HG03342 (cell line): ENCODE results near the gene BNIP1.

Source experiments
- ATAC-seq: cut with Tn5 transposase; IDR thresholded peaks from one replicate; pipeline ENCODE4 v1.9.1; 2021; ENCODE audit warnings: mild to moderate bottlenecking, moderate library complexity; ENCODE audit not compliant: unreplicated experiment

BNIP1 gene

DNA sequence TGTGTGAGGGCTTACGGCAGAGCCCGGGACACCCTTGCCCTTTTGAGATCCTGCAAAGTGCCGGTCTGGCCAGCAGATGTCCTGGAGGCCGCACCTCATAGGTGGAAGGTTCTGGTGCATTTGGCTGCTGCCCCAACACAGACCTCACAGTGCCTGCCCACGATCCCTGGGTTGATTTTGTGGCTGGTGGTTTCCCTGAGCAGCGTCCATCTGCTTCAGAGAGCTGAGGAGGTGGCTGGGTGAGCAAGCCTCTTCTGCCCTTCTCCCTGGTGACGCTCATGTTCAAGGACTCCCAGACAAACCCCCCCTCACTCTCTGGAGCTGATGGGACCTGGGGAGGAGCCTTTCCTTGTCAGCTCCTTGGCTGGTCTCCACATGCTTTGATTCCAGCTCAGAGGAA lies 18.9 kb downstream of the BNIP1 start:
- no peak for ATAC-seq

DNA sequence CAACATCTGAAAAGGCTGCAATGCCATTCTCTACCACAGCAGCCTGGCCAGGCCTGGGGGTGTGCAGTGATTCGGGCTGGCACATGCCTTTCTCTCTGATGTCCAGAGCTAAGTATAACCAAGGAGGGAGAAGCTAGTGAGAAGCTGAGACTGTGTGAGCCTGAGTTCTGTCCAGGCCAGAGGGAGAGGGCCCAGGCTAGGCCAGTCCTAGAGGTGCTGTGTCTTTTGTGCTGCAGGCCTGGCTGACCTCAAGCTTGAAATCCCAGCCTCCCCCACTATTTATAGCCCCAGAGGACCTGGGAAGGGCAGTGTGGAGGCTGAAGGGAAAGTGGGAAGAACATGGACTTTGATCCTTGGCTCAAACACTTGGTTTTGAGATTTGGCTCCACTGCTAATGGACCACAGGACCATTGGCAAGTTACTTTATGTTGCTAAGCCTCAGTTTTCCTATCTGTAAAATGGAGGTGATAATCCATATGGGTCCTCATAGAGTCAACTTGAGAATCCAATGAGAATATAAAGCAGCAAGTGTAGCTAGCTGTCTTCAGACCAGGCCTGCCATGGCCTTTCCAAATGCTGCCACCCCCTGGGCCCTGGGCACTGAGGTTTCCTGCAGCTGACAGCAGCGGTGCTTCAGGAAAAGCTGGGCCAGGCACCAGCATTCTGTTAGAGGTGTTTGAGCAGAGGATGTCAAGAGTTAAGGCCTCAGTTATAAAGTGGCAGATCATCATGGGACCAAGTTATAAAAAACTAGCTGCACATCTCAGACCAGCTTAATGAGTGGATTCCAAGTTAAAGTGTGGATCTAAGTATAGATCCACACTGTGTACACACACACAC lies 21.1 kb downstream of the BNIP1 start:
- no peak for ATAC-seq

DNA sequence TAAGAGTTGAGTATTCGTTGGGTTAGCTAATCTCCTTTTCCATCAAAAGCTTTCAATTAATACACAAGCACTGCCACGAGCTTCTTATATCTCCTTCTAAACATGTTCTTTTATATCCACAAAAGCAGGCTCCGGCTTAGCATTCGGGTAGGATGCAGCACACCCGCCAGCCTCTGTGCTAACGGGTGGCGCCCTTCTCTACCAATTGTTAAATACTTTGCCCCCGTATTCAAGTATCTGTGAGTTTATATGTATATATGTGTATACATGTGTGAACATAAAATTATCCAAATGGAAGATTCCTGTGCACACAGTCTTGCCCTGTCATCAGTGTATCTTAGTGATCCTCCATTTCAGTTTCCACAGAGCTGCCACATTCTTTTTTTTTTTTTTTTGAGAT lies 27.8 kb downstream of the BNIP1 start:
- no peak for ATAC-seq

DNA sequence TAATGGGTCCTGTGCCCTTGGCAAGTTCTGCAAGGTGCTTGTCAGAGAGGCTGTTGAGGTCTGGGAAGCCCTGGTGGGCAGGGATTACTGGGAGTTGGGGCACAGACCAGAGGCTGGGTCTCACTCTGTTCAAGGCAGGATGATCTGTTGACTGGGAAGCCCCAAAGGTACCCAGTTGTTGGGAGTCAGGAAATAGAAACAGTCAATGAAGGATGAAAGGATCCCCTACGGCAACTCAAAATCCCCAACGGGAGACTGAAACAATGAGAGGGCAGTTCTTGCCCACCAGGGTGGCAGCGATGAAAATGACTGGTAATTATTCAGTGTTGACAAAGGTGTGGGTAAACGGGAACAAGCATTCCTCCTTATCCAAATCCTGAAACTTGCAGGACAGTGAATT lies 31.2 kb downstream of the BNIP1 start:
- no peak for ATAC-seq

DNA sequence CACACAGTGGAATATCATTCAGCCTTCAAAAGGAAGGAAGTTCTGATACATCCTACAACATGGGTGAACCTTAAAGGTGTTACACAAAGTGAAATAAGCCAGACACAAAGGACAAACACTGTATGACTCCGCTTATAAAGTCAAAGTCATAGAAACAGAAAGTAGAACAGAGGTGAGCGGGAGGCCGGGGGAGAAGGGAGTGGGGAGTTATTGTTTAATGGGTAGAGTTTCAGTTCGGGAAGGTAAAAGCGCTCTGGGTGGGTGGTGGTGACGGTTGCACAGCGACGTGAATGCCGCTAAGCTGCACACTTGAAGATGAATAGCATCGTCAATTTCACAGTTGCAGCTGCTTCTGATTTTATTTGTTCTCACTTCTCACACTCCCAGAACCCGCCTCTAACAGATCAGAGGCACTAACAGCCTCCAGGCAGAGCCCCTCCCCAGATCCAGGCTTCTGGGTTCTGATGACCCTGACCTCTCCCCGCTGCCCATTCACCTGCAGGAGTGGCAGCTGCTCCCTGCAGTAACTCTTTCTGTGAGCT lies 34.1 kb downstream of the BNIP1 start:
- no peak for ATAC-seq

DNA sequence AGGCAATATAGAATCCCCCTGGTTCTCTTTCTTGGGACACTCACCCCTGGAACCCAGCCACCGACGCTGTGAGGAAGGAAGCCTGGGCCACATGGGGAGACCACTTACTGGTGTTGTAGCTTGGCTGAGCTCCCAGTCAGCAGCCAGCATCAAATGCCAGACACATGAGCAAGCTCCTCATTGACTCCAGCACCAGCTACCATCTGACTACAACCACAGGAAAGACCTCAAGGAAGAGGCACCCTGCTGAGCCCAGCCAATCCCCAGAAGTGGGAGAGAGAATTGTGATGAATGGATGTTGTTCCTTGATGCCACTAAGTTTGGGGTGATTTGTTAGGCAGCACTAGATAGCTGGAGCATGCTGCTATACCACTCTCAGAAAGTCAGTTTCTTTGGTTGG lies 36.0 kb downstream of the BNIP1 start:
- ATAC-seq = no peak

DNA sequence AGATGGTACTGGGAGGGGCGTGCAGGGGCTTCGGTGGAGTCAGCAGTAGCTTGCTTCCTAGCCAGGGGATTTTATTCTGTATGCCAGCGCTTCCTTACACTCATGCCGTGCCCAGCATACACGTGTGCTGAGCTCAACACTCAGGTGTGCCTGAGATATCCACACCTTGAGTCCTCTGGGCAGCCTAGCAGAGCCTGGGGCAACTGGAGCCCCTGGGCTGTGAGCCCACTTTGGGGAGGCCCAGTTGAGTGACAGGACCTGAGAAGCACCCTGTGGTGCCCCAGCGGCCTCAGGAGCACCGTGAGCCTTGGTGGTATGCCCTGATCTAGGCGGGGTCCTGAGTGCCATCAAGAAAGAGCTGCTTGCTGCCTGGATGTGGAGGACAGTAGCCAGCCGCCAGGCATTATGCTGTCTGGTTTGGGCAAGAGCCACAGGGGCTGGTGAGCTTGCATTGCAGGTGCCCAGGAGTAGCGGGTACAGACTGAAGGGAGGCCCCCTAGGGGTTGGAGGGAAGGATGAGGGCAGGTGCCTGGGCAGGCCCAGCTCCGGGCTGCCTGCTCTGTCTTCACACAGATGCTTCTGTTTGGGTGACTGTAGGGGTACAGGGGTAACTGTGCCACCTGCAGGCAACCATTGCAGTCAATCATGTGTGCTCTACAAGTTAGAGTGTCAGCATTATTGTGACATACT lies 42.9 kb downstream of the BNIP1 start:
- no peak for ATAC-seq

DNA sequence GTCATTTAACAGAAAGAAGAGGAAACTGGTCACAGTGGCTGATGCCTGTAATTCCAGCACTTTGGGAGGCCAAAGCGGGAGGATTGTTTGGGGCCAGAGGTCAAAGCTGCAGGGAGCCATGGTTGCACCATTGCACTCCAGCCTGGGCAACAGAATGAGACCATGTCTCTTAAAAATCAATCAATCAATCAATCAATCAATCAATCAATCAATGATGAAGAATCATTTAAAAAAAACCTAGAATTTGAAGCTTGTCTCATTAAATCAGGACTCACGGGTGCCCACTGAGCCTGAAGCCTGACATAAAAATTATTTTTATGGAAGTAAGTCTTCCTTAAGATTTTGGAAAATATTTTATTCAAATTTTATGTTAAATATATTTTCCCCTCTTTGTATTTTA lies 43.9 kb downstream of the BNIP1 start:
- ATAC-seq = no peak

DNA sequence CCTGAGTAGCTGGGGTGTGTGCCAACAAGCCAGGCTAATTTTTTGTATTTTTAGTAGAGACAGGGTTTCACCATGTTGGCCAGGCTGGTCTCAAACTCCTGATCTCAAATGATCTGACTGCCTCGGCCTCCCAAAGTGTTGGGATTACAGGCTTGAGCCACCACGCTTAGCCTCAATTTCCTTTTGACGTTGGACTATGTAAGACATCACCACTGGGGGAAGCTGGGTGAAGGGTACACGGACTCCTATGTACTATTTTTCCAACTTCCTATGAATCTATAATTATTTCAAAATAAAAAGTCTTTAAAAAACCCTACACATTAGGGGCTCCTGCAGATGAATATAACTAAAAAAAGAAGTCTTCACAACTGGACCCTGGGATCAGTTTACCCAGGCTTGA lies 46.7 kb downstream of the BNIP1 start:
- ATAC-seq = no peak

DNA sequence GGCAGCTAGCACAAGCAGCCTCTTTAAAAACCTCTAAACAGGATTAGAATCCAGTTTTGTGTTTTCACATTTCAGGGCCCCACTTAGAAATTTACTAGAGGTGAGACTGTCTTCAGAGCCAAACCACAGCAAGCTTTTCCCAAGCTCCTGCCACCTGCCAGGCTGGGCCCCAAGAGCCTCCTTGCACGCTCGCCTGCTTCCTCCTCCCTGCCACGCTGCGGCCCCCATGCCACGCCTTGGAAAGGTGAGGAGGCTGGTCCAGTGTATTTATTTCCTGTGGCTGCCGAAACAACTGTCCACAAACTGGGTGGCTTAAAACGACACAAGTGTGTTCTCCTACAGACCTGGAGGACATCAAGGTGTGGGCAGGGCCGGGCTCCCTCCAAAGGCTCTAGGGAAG lies 47.2 kb downstream of the BNIP1 start:
- no peak for ATAC-seq

DNA sequence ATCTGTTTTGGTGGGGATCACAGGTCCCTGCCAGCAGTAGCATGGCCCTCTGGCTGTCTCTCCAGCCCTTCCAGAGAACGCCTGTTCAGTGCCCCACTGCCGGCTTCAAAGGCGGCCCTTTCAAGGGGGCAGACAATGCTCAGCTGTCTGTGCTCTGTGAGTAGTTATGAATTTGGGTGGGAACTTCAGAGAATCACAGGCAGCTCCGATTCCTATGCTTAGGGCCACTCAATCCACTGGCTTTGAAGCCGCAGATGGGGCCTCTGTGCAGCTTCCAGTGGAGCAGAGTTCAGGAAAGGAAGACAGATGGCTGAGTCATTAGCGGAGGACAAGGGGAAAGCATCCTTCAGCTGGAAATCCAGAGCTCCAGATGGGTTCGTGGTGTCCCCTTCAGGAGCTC lies 48.2 kb downstream of the BNIP1 start:
- ATAC-seq = no peak

DNA sequence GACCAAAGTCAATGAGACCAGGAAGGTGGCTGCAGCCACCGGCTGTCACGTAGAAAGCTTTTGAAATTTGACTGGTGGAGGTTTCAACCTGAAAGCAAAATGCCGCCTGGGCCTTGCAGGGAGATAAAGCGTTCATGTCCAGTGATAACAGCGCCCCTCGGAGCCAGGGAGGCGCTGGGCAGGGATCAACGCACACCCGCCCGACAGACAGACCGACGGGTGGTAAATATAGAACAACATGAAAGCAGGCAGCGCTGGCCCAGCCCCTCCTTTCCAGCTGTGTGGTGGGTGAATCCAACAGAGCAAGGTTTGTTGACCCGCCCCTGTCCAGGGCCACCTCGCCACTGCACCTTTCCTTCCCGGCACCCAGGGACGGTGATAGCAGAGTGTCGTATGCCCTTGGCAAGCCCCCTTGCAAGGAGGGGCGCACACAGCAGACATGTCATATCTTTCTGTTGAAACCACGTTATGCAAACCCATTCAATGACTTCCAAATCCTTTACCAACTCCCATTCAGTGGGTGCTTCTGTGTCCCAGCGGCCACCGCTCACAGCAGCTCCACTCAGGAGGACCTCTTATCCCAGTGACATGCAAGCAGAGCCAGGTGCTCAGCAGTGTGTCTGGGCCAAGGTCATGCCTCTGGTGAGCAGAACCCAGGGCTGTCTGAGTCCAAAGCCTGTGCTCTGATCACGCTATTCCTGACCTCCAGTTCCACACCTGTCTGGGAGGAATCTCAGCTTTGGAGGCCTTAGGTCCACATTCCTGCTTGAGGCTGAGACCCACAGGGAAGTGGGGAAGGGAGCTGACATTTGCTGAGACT lies 52.0 kb downstream of the BNIP1 start:
- no peak for ATAC-seq

DNA sequence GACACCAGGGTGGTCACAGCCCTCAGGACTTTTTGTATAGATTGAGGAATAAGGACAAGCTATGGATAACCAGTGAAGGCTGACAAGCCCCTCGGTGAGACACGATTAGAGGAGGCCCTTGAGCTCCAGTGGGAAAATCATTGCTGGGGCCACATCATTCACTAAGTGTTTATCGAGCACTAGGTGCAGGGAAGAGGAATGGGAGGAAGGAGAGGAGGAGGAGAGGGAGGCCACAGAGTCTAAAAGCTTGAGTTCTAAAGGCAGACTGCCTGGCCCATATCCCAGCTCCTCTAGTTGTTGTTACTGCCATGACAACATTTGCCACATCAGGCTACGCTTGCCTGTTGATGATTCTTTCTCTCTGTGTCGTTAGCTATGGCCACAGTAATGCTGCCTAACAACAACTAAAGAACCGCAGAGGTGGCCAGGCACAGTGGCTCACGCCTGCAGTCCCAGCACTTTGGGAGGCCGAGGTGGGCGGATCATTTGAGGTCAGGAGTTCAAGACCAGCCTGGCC lies 53.1 kb downstream of the BNIP1 start:
- ATAC-seq = no peak

DNA sequence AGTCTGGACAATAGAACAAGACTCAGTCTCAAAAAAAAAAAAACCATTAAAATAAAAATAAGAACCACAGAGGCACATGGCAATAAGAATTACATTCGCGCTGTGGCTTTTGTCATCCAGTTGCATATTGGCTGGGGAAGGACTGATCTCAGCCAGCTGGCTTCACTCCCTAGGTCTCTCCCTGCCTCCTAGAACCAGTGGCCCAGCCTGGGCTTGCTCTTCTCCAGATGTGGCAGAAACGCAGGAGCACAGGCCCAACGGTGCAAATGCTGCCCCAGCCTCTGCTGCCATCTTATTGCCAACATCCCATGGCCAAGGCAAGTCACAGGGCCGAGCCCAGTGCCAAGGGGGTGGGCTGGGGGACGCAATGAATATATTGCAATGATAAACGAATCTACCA lies 53.7 kb downstream of the BNIP1 start:
- ATAC-seq = no peak

DNA sequence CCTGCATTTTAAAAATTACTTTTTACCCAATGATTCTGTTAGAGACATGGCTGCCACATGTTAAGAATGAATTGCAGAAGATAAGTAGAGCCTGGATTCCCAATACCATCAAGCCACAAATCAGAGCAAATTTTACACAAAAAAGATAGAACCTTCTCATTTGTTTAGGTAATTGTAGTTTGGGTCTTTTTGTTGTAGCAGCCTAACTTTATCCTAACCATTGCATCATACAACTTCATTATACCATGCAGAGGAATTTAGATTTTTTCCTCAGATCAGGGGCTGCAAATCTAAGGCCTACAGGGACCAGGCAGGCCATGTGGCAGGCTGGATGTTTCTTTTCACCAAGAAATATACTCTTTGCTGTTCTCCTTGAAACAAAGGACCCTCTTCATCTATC lies 56.0 kb downstream of the BNIP1 start:
- no peak for ATAC-seq

DNA sequence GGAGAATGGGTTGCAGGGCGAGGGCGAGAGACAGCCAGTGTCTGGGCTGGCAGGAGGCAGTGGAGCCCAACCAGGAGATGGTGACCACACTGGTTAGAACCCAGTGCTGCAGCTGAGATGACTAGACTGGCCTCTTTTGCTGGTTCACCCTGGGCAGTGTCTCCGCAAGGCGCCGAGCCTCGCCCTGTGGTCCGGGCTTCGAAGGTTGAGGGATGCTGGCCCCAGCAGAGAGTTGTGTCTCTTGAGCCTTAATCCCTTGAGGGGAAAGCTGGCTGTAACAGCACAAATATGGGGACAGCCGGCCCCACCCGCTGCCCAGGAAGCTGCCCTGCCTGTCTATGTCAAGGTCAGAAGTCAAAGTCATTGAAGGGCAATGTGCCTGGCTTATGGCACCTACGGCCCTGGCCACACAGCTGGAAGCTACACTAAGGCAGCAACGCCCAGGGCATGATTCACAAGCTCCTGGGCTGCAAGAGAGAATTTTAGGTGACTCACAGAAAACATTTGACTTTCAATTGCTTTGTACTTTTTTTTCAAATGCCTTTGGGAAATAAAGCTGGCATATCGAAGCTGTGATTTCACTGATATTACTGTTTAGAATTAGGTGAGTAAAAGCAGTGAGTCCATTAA lies 57.4 kb downstream of the BNIP1 start:
- no peak for ATAC-seq

DNA sequence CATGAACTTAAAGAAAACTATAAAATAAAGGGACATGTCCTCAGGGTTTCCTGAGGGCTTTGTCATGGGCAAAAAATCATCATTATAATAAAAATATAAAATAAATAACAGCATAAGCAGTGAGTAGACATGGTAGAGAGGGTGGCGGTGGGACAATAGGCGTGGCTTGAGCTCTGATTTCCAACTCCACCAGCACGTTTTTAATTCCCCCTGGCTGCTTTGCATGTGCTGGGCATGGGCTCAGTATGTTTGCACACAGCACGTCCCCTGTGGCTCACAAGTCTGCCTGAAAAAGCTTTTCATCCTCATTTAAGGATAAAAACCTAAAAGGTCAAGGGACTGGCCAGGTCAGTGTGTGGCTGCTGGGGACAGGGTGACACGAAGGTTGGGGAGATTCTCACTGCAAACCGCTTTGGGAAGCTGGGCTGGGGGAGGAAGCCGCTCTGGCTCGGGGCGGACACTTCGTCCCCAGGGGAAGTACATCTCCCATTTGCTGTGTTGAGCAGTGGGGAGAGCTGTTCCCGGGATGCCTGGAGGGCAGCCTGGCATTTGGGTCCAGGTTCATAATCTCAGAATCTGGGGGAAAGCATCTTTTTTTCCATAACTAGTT lies 58.0 kb downstream of the BNIP1 start:
- ATAC-seq = no peak

DNA sequence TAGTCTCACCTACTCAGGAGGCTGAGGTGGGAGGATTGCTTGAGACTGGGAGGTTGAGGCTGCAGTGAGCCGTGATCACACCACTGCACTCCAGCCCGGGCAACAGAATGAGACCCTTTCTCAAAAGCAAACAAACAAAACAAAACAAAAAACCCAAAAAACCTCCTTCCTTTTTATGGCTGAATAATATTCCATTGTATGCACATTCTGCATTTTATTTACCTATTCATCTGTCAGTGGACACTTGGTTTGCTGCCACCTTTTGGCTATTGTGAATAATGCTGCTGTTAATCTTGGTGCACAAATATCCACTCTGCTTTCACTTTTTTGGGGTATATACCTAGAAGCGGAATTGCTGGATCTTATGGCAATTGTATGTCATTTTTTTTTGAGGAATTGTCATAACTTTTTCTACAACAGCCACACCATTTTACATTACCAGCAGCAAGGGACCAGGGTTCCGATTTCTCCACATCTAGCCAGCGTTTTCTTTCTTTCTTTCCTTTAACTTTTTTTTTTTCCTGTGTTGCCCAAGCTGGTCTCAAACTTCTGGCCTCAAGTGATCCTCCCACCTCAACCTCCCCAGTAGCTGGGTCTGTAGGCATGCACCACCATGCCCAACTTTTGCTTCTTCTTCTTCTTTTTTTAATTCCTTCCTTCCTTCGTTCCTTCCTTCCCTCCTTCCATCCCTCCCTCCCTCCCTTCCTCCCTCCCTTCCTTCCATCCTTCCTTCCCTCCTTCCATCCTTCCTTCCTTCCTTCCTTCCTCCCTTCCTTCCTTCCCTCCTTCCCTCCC lies 60.1 kb downstream of the BNIP1 start:
- ATAC-seq = no peak

DNA sequence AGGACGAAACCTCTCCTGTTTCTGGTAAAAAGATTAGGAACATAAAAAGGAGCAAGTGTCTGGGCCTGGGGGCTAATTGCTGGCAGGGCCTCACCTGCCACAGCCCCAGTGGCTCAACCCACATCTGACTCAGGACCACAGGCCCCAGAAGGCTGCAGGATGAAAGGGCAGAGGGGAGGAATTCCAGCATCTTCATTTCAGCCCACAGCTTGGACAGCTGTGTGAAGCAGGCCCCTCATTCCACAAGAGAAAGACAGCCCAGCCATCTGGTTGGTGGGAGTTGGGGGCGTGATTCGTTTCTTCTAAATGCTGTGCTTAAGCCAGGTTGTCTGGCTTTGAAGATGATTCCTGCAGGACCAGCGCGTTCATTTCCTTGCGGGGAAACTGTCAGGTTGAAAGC lies 61.6 kb downstream of the BNIP1 start:
- ATAC-seq = no peak

DNA sequence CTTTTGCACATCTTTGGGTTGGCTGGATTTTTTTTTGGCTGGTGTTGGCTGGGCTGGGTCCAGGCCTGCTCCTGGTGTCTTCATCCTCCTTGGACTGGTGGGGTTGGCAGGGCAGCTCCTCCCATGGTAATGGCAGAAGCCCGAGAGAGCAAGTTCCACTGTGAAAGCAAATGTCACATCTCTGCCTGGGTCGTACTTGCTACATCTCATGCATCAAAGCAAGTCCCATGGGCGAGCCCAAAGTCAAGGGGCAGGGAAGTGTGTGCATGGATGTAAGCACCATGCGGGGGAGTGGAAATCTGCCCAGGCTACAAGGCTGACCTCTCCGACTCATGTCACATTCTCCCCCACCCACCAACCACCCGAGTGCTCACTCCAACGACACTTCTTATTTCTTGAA lies 64.0 kb downstream of the BNIP1 start:
- no peak for ATAC-seq
